T-helper 17 cell (primary cell): ENCODE data around the gene YTHDC2. TPM values are rescaled to one million over a fixed set of nuclear protein-coding genes. Genes with fewer than 3 reads are reported as not detected.

Experiments used
- ATAC-seq: fragments of 150-1000 bp; cut with Tn5 transposase; 2 replicates; pipeline ENCODE4 v1.10.0; 2021; ENCODE audit warnings: mild to moderate bottlenecking, moderate library complexity
- DNase-seq, 3 donors: peaks; one replicate each; pipeline versions ENCODE4 v3.0.0 to v3.0.0-alpha.2; 2020 to 2021
- H3K9me3 ChIP-seq: one replicate; pipeline ENCODE4 v1.7.0; 2013; ENCODE audit warnings: low read length, mild to moderate bottlenecking; ENCODE audit not compliant: control insufficient read depth, poor library complexity, severe bottlenecking
- H3K27ac Mint-ChIP-seq: one replicate; pipeline ENCODE4 v1.8.0; 2022; ENCODE audit warnings: mild to moderate bottlenecking, moderate library complexity, mixed read lengths
- H3K27me3 Mint-ChIP-seq: one replicate; pipeline ENCODE4 v1.8.0; 2022; ENCODE audit warnings: mixed read lengths
- H3K36me3 Mint-ChIP-seq: one replicate; pipeline ENCODE4 v1.8.0; 2022; ENCODE audit warnings: low read depth, mixed read lengths
- H3K4me1 Mint-ChIP-seq: one replicate; pipeline ENCODE4 v1.8.0; 2022; ENCODE audit warnings: mild to moderate bottlenecking, mixed read lengths
- H3K4me3 Mint-ChIP-seq: one replicate; pipeline ENCODE4 v1.8.0; 2022; ENCODE audit warnings: mild to moderate bottlenecking, moderate library complexity, mixed read lengths
- total RNA-seq, 4 donors: library from RNA in 2 of 4; stranded (reverse) in 2 of 4; gene quantifications; one replicate each; pipeline ENCODE4 v1.2.3 and lab custom pipeline; 2022 to 2026

YTHDC2 gene
- total RNA-seq, 2 donors from 2014 or later = 42.5 to 46.9 TPM

DNA sequence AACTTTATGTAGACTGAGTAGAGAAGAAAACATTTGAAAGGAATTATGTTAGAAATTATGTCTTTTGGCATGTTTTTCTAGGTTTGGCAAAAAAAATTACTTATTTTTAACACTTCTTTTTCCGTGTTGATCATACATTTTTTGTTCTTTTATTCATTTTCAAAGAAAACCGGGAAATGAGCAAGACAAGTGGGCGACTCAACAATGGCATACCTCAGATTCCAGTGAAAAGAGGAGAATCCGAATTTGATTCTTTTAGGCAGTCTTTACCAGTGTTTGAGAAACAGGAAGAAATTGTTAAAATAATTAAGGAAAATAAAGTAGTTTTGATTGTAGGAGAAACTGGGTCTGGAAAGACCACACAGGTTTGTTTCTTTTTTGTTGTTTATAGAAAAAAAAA is 12.9 kb downstream of the YTHDC2 start:
- Mint-ChIP-seq H3K4me3 (no peak overlapping the region), H3K36me3 (peaks cover 2% of the 10 kb centered on the region), H3K27ac (no peak overlapping the region), H3K4me1 (peaks cover 17% of the 10 kb centered on the region), H3K27me3 (no peaks in the 10 kb centered on the region)
- DNase-seq (no peak), ATAC-seq (no peak)
- peaks cover under 1% of the 10 kb centered on the region for H3K9me3 ChIP-seq

DNA sequence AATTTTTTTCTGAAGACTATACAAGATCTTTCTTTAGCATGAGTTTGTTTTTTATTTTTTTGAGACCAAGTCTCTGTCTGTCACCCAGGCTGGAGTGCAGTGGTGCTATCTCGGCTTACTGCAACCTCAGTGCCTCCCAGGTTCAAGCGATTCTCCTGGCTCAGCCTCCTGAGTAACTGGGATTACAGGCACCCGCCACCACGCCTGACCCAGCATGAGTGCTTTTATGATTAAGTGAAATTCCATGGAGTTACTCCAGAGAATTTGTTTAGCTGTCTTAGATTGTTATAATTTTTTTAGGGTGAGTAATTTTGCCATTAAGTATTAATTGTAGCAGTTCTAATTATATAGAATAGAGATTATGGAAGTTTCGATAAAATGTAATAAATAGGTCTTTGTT is 14.3 kb downstream of the YTHDC2 start:
- no peak for ATAC-seq
- DNase-seq = no peak
- Mint-ChIP-seq H3K4me1 (peaks cover 16% of the 10 kb centered on the region), H3K27ac (no peak overlapping the region), H3K27me3 (no peaks in the 10 kb centered on the region), H3K36me3 (peaks cover 2% of the 10 kb centered on the region), H3K4me3 (no peak overlapping the region)
- H3K9me3 ChIP-seq = peaks cover 3% of the 10 kb centered on the region

DNA sequence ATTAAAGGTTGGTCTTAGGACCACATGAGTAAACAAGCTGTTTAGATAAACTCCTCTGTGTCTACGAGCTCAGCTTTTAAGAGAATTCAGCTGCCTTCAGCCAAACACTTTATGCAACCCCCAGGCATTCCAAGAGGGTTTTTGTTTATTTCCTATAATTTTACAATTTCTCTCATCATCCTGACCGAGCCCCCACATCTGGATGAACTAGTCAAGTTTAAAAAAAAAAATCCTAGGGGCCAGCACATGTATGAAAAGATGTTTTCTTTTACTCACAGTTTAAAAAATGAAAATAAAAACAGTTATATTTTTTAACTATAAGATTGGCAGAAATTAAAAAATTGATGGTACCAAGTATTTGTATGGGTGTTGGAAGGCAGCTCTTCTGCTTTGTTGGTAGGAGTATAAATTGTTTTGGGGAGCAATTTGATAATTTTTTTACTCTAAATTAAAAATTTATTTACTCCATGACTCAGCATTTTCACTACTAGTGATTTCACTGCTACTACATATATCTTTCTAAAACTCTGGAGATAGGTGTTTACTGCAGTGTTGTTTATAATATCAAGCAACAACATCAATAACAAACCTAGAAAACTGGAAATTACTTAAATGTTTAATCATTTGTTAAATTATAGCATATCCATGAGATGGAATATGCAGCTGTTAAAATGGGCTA is 18.1 kb downstream of the YTHDC2 start:
- no peak for ATAC-seq
- H3K9me3 ChIP-seq = peaks cover 3% of the 10 kb centered on the region
- Mint-ChIP-seq H3K36me3 (peaks cover 2% of the 10 kb centered on the region), H3K4me3 (no peak overlapping the region), H3K4me1 (peaks cover 5% of the 10 kb centered on the region), H3K27me3 (no peaks in the 10 kb centered on the region), H3K27ac (no peak overlapping the region)
- DNase-seq = no peak

DNA sequence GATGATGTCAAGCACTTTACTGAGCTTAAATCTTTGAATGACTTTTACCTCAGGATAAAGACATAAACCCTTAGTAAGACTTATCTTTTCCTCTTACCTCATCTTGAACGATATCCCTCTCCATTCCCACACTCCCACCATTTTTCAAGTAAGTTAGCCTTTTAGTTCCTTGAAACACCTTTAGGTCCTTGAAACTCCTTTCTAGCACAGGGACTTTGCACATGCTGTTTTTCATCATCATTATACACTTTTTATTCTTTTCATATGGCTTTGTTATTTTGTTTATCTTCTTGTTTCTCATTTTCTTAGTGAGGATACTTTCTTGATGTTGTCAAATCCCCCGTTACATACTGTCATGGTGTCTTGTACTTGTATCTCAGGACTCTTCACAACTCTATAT is 24.8 kb downstream of the YTHDC2 start:
- ATAC-seq = no peak
- H3K4me3 Mint-ChIP-seq = no peak overlapping the region
- peaks cover 14% of the 10 kb centered on the region for H3K4me1 Mint-ChIP-seq
- H3K27me3 Mint-ChIP-seq = no peaks in the 10 kb centered on the region
- H3K36me3 Mint-ChIP-seq = peaks cover 13% of the 10 kb centered on the region
- no peak overlapping the region for H3K27ac Mint-ChIP-seq
- H3K9me3 ChIP-seq = no peaks in the 10 kb centered on the region
- DNase-seq = no peak

DNA sequence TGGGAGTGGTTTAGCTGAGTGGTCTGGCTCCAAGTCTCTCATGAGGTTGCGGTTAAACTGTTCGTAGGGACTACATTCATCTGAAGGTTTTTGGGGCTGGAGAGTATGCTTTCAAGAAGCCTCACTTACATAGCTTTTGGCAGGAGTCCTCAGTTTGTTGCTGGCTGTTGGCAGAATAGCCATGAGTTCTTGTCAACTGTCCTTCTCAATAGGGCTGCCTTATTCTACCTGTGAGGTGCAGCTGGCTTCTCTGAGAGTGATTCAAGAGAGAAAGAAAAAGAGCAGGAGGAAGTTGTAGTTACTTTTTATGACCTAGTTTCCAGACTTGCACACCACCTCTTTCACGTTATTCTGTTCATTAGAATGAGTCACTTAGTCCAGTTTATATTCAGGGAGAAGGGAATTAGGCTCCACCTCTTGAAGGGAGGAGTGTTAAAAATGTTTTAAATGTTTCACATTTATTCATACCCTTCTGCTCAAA is 33.2 kb downstream of the YTHDC2 start:
- Mint-ChIP-seq H3K36me3 (peaks cover 25% of the 10 kb centered on the region), H3K4me3 (no peak overlapping the region), H3K4me1 (peaks cover 31% of the 10 kb centered on the region), H3K27me3 (no peaks in the 10 kb centered on the region), H3K27ac (peak overlapping the region; percentile 53)
- no peak for DNase-seq
- no peak for ATAC-seq
- H3K9me3 ChIP-seq = no peaks in the 10 kb centered on the region

DNA sequence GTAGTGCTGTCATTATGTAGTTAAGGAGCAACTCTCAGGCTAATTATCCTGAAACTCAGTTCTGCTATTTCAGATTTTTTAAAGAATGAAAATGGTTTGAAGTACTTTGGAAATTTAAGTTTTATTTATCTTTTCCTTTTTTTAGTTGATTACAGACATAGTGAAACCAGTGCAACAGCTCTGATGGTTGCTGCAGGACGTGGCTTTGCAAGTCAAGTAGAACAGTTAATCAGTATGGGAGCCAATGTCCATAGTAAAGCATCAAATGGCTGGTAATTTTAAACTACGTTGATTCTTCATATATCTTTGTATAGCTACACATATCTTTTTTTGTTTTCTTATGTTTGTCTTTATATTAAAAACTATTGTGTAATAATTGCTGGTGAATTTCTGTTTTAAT is 34.9 kb downstream of the YTHDC2 start:
- no peaks in the 10 kb centered on the region for H3K9me3 ChIP-seq
- Mint-ChIP-seq H3K4me1 (peaks cover 27% of the 10 kb centered on the region), H3K27ac (no peak overlapping the region), H3K36me3 (peaks cover 21% of the 10 kb centered on the region), H3K27me3 (no peaks in the 10 kb centered on the region), H3K4me3 (no peak overlapping the region)
- DNase-seq (no peak), ATAC-seq (no peak)

DNA sequence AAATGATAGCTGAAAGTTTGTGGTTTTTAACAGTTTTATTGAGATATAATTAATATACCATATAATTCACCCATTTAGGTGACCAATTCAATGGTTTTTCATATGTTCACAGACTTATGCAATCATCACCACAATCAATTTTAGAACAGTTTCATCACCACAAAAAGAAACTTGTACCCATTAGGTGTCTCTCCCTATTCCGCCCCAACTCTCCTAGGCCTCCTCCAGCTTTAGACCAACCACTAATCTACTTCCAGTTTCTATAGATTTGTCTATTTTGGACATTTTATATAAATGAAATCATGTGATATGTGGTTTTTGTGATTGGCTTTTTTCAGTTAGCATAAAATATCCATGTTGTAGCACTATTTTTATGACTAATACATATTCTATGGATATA is 38.6 kb downstream of the YTHDC2 start:
- Mint-ChIP-seq H3K27me3 (no peaks in the 10 kb centered on the region), H3K4me3 (no peak overlapping the region), H3K4me1 (peaks cover 12% of the 10 kb centered on the region), H3K27ac (no peak overlapping the region), H3K36me3 (peaks cover 16% of the 10 kb centered on the region)
- no peaks in the 10 kb centered on the region for H3K9me3 ChIP-seq
- ATAC-seq (no peak), DNase-seq (no peak)

DNA sequence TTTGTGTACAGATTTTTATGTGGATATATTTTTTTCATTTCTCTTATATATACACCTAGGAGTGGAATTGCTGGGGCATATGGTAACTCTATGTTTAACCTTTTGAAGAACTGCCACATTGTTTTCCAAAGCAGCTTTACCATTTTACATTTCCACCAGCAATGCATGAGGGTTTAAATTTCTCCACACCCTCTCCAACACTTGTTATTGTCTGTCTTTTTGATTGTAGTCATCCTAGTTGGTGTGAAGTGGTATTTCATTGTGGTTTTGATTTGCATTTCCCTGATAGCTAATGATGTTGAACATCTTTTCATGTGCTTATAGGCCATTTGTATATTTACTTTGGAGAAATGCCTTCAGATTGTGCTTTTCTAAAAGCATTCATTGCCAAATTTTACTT is 39.1 kb downstream of the YTHDC2 start:
- no peak overlapping the region for H3K4me3 Mint-ChIP-seq
- peaks cover 9% of the 10 kb centered on the region for H3K4me1 Mint-ChIP-seq
- peaks cover 16% of the 10 kb centered on the region for H3K36me3 Mint-ChIP-seq
- no peak for DNase-seq
- no peaks in the 10 kb centered on the region for H3K27me3 Mint-ChIP-seq
- no peak overlapping the region for H3K27ac Mint-ChIP-seq
- no peaks in the 10 kb centered on the region for H3K9me3 ChIP-seq
- no peak for ATAC-seq

DNA sequence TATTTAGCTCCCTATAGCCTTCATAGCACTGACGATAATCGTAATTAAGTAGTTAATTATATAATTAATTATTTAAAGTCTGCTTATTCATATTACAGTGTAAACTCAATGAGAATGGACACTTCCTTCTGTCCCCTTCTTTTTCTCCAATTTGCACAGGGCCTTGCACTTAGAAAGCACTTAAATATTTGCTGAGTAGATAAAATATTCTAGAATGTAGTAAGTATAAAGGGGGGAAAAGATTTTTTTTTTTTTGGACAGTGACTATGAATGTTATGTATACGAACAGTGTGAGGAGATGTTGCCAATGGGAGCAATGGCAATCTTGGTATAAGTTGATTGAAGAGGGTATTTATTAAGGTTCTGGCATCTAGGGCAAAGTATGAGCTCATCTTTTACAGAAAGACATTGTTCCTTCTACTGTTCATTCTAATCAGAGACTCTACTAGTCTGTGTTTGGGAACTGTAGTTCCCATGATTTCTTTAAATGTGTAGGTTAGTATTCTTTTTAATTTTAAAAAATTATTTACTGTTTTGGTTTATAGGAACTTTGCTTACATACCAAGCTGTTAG is 49.4 kb downstream of the YTHDC2 start:
- H3K4me1 Mint-ChIP-seq = no peaks in the 10 kb centered on the region
- H3K36me3 Mint-ChIP-seq = peaks cover 7% of the 10 kb centered on the region
- H3K4me3 Mint-ChIP-seq = no peak overlapping the region
- no peak for DNase-seq
- H3K27ac Mint-ChIP-seq = no peak overlapping the region
- ATAC-seq = no peak
- H3K9me3 ChIP-seq = no peaks in the 10 kb centered on the region
- H3K27me3 Mint-ChIP-seq = no peaks in the 10 kb centered on the region

DNA sequence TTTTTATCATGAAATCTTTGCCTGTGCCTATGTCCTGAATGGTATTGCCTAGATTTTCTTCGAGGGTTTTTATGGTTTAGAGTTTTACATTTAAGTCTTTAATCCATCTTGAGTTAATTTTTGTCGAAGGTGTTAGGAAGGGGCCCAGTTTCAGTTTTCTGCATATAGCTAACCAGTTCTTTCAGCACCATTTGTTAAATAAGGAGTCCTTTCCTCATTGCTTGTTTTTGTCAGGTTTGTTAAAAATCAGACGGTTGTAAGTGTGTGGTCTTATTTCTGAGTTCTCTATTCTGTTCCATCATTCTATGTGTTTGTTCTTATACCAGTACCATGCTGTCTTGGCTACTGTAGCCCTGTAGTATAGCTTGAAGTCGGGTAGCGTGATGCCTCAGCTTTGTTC is 55.9 kb downstream of the YTHDC2 start:
- Mint-ChIP-seq H3K27ac (no peak overlapping the region), H3K4me3 (no peak overlapping the region), H3K27me3 (no peaks in the 10 kb centered on the region), H3K4me1 (peaks cover 7% of the 10 kb centered on the region), H3K36me3 (peaks cover 30% of the 10 kb centered on the region)
- ATAC-seq = no peak
- no peaks in the 10 kb centered on the region for H3K9me3 ChIP-seq
- DNase-seq = no peak

DNA sequence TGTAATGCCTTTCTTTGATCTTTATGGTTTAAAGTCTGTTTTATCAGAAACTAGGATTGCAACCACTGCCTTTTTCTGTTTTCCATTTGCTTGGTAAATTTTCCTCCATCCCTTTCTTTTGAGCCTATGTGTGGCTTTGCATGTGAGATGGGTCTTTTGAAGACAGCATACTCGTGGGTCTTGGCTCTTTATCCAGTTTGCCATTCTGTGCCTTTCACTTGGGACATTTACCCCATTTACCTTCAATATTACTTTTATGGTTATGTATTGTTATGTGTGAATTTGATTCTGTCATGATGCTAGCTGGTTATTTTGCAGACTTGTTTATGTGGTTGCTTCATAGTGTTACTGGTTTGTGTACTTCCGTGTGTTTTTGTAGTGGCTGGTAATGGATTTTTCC is 59.2 kb downstream of the YTHDC2 start:
- H3K27ac Mint-ChIP-seq = no peak overlapping the region
- no peaks in the 10 kb centered on the region for H3K9me3 ChIP-seq
- ATAC-seq = no peak
- no peak overlapping the region for H3K4me3 Mint-ChIP-seq
- DNase-seq = no peak
- no peaks in the 10 kb centered on the region for H3K27me3 Mint-ChIP-seq
- peaks cover 15% of the 10 kb centered on the region for H3K4me1 Mint-ChIP-seq
- peaks cover 30% of the 10 kb centered on the region for H3K36me3 Mint-ChIP-seq

DNA sequence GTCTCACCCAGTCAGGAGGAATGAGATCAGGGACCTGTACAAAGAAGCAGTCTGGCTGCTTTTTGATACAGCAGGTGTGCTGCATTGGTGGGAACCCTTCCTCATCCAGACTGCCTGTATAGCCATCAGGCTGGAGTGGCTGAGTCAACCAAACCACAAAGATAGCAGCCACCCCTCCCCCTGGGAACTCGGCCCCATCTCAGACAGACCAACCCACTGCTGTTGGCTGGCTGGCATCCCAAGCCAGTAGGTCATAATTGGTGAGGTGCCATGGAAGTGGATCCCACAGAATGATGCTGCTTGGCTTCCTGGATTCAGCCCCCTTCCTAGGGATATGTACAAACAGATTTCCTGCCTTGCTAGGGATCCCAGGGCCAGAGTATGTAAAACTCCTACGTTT is 60.9 kb downstream of the YTHDC2 start:
- Mint-ChIP-seq H3K27ac (no peak overlapping the region), H3K36me3 (peaks cover 25% of the 10 kb centered on the region), H3K4me3 (no peak overlapping the region), H3K4me1 (peaks cover 15% of the 10 kb centered on the region), H3K27me3 (no peaks in the 10 kb centered on the region)
- no peak for DNase-seq
- ATAC-seq = no peak
- H3K9me3 ChIP-seq = no peaks in the 10 kb centered on the region

DNA sequence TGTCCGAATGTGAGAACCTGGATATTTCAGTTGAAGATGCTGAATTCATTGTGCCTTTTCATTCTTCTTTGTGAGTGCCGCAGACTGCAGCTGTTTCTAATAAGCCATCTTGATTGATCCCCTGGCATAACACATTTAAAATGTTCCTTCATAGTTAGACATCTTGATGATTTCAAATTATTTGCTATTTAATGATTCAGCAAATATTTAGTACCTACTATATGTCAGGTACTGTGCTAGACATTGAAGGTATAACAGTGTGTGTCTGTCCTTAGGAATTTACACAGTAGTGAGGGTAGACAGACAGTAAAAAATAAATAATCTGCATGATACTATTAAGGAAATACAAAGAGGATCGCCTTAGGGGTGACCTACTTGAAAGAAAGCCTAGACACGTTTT is 61.6 kb downstream of the YTHDC2 start:
- H3K36me3 Mint-ChIP-seq = peaks cover 23% of the 10 kb centered on the region
- H3K27ac Mint-ChIP-seq = no peak overlapping the region
- ATAC-seq (no peak), DNase-seq (no peak)
- H3K9me3 ChIP-seq = no peaks in the 10 kb centered on the region
- H3K4me1 Mint-ChIP-seq = peaks cover 12% of the 10 kb centered on the region
- H3K27me3 Mint-ChIP-seq = no peaks in the 10 kb centered on the region
- H3K4me3 Mint-ChIP-seq = no peak overlapping the region

DNA sequence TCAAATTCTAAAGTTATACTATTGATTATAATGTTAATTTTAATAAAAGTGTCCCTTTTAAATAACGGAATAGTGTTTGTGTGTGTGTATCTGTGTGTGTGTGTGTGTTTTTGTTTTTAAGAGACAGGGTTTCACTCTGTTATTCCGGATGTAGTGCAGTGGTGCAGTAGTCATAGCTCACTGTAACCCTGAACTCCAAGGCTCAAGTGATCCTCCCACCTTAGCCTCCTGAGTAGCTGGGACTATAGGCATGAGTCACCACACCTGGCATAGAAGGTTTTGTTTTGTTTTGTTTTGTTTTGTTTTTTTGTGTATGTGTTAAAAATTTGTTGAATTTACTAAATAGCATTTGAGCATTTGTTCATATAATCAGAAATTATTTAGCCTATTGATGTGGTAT is 64.6 kb downstream of the YTHDC2 start:
- H3K27me3 Mint-ChIP-seq = no peaks in the 10 kb centered on the region
- H3K27ac Mint-ChIP-seq = no peak overlapping the region
- peaks cover 20% of the 10 kb centered on the region for H3K36me3 Mint-ChIP-seq

More for the DNA sequence above, 64.6 kb downstream of the YTHDC2 start:
- H3K9me3 ChIP-seq = no peaks in the 10 kb centered on the region
- no peak for ATAC-seq
- DNase-seq = no peak
- H3K4me1 Mint-ChIP-seq = peaks cover 18% of the 10 kb centered on the region
- H3K4me3 Mint-ChIP-seq = no peak overlapping the region
